ENCODE results near the gene DIS3. TPM values are rescaled to one million over a fixed set of nuclear protein-coding genes. Genes with fewer than 3 reads are reported as not detected.

Gene DIS3
- total RNA-seq, 1 donor from 2014 or later: 42.1 TPM

- FAIRE-seq (no peak), DNase-seq (ENCODE audit: low read depth) (peak; percentile 27)
- H3K4me1 ChIP-seq (ENCODE audit: insufficient read depth, low read length): peaks cover 7% of the 10 kb centered on the region
- no peaks in the 10 kb centered on the region for H3K27me3 ChIP-seq (ENCODE audit: insufficient read depth, low read length)
- H3K9ac ChIP-seq (ENCODE audit: low read length): peak overlapping the region; percentile 93
- H3K4me3 ChIP-seq (ENCODE audit: insufficient read depth, low read depth, low read length): peak overlapping the region; percentile 98
- no peak for TF ChIP-seq CTCF (IDR thresholded peaks at IDR 0.05; ENCODE audit: insufficient read depth, low read depth, low read length)
- TF ChIP-seq EZH2 (IDR thresholded peaks at IDR 0.05; ENCODE audit: insufficient read depth, low read length): no peak
- Mint-ChIP-seq H3K36me3 (ENCODE audit: low read depth, unreplicated experiment) (peaks cover 4% of the 10 kb centered on the region), H3K27me3 (ENCODE audit: low read depth, unreplicated experiment) (no peaks in the 10 kb centered on the region), H3K9me3 (ENCODE audit: unreplicated experiment) (no peaks in the 10 kb centered on the region), H3K4me1 (ENCODE audit: low read depth, unreplicated experiment) (peaks cover 13% of the 10 kb centered on the region), H3K27ac (ENCODE audit: unreplicated experiment) (peak overlapping the region; percentile 47), H3K4me3 (ENCODE audit: unreplicated experiment) (peak overlapping the region; percentile 90)
- peak overlapping the region; percentile 90 for H2AFZ ChIP-seq (ENCODE audit: low read depth, low read length)
- no peaks in the 10 kb centered on the region for H3K9me3 ChIP-seq (ENCODE audit: insufficient read depth, low read depth, low read length)
- peaks cover 7% of the 10 kb centered on the region for H3K36me3 ChIP-seq (ENCODE audit: insufficient read depth, low read length)
- peak overlapping the region; percentile 92 for H3K4me2 ChIP-seq (ENCODE audit: low read length)
- H4K20me1 ChIP-seq (ENCODE audit: insufficient read depth, low read length): peaks cover 34% of the 10 kb centered on the region
- peaks cover 97% of the 10 kb centered on the region for H3K79me2 ChIP-seq (ENCODE audit: insufficient read depth, low read length)
- peak overlapping the region; percentile 84 for H3K27ac ChIP-seq (ENCODE audit: low read depth, low read length)
Observed at GRCh38 chr13:72782717-72783116, 1.0 kb upstream of the DIS3 start.

- Histone ChIP-seq H3K4me2 (ENCODE audit: low read length) (no peak overlapping the region), H3K36me3 (ENCODE audit: insufficient read depth, low read length) (peaks cover 75% of the 10 kb centered on the region), H3K4me3 (ENCODE audit: insufficient read depth, low read depth, low read length) (no peak overlapping the region), H3K27ac (ENCODE audit: low read depth, low read length) (no peak overlapping the region), H3K9me3 (ENCODE audit: insufficient read depth, low read depth, low read length) (no peaks in the 10 kb centered on the region), H4K20me1 (ENCODE audit: insufficient read depth, low read length) (peaks cover 24% of the 10 kb centered on the region), H3K9ac (ENCODE audit: low read length) (no peak overlapping the region), H3K27me3 (ENCODE audit: insufficient read depth, low read length) (no peaks in the 10 kb centered on the region), H3K4me1 (ENCODE audit: insufficient read depth, low read length) (no peaks in the 10 kb centered on the region), H3K79me2 (ENCODE audit: insufficient read depth, low read length) (peaks cover 25% of the 10 kb centered on the region), H2AFZ (ENCODE audit: low read depth, low read length) (no peak overlapping the region)
- Mint-ChIP-seq H3K36me3 (ENCODE audit: low read depth, unreplicated experiment) (peaks cover 2% of the 10 kb centered on the region), H3K27ac (ENCODE audit: unreplicated experiment) (no peak overlapping the region), H3K27me3 (ENCODE audit: low read depth, unreplicated experiment) (no peaks in the 10 kb centered on the region), H3K4me1 (ENCODE audit: low read depth, unreplicated experiment) (peaks cover under 1% of the 10 kb centered on the region), H3K4me3 (ENCODE audit: unreplicated experiment) (no peak overlapping the region), H3K9me3 (ENCODE audit: unreplicated experiment) (no peaks in the 10 kb centered on the region)
- FAIRE-seq: no peak
- peak; percentile 3 for DNase-seq (ENCODE audit: low read depth)
- TF ChIP-seq EZH2 (IDR thresholded peaks at IDR 0.05; ENCODE audit: insufficient read depth, low read length) (no peak), CTCF (IDR thresholded peaks at IDR 0.05; ENCODE audit: insufficient read depth, low read depth, low read length) (no peak)
Observed at GRCh38 chr13:72774019-72774418, 7.7 kb downstream of the DIS3 start.

- H3K9me3 ChIP-seq (ENCODE audit: insufficient read depth, low read depth, low read length): no peaks in the 10 kb centered on the region
- no peak overlapping the region for H2AFZ ChIP-seq (ENCODE audit: low read depth, low read length)
- no peak overlapping the region for H3K4me3 ChIP-seq (ENCODE audit: insufficient read depth, low read depth, low read length)
- no peak overlapping the region for H3K4me2 ChIP-seq (ENCODE audit: low read length)
- H3K4me3 Mint-ChIP-seq (ENCODE audit: unreplicated experiment): no peak overlapping the region
- no peaks in the 10 kb centered on the region for H3K9me3 Mint-ChIP-seq (ENCODE audit: unreplicated experiment)
- DNase-seq (ENCODE audit: low read depth): no peak
- H3K4me1 Mint-ChIP-seq (ENCODE audit: low read depth, unreplicated experiment): no peaks in the 10 kb centered on the region
- TF ChIP-seq CTCF (IDR thresholded peaks at IDR 0.05; ENCODE audit: insufficient read depth, low read depth, low read length) (no peak), EZH2 (IDR thresholded peaks at IDR 0.05; ENCODE audit: insufficient read depth, low read length) (no peak)
- no peak for FAIRE-seq
- H3K79me2 ChIP-seq (ENCODE audit: insufficient read depth, low read length): no peaks in the 10 kb centered on the region
- H3K27me3 ChIP-seq (ENCODE audit: insufficient read depth, low read length): no peaks in the 10 kb centered on the region
- H3K27me3 Mint-ChIP-seq (ENCODE audit: low read depth, unreplicated experiment): no peaks in the 10 kb centered on the region
- H3K27ac ChIP-seq (ENCODE audit: low read depth, low read length): no peak overlapping the region
- H3K9ac ChIP-seq (ENCODE audit: low read length): no peak overlapping the region
- peaks cover 3% of the 10 kb centered on the region for H3K36me3 Mint-ChIP-seq (ENCODE audit: low read depth, unreplicated experiment)
- peaks cover 8% of the 10 kb centered on the region for H4K20me1 ChIP-seq (ENCODE audit: insufficient read depth, low read length)
- no peak overlapping the region for H3K27ac Mint-ChIP-seq (ENCODE audit: unreplicated experiment)
- no peaks in the 10 kb centered on the region for H3K4me1 ChIP-seq (ENCODE audit: insufficient read depth, low read length)
- H3K36me3 ChIP-seq (ENCODE audit: insufficient read depth, low read length): peaks cover 84% of the 10 kb centered on the region
Observed at GRCh38 chr13:72763411-72763810, 18.3 kb downstream of the DIS3 start.

Measured in astrocyte (in vitro differentiated cells and primary cell).